Epithelial cell of proximal tubule (primary cell): ENCODE measurements around the gene CCDC187. TPM values are rescaled to one million over a fixed set of nuclear protein-coding genes. Genes with fewer than 3 reads are reported as not detected.

Experiments
- DNase-seq: peaks from one replicate; pipeline ENCODE4 v3.0.0-alpha.2; 2011; ENCODE audit warnings: low read depth
- H3K4me3 ChIP-seq: 2 replicates; pipeline ENCODE4 v1.5.1; 2011; ENCODE audit warnings: low read depth, mild to moderate bottlenecking, low read length
- total RNA-seq: library from RNA; depleted of rRNA; stranded (reverse); fragments of >200 nt; gene quantifications from 2 replicates; pipeline ENCODE4 v1.2.3, GENCODE V29; 2015
- TF ChIP-seq, protein P1 (sequence below): conservative IDR thresholded peaks from 2 replicates; pipeline ENCODE4 v1.5.1; 2012; ENCODE audit warnings: low read depth, mild to moderate bottlenecking, low read length

The CCDC187 gene
- total RNA-seq, 1 donor from 2014 or later = 0.75 TPM

DNA sequence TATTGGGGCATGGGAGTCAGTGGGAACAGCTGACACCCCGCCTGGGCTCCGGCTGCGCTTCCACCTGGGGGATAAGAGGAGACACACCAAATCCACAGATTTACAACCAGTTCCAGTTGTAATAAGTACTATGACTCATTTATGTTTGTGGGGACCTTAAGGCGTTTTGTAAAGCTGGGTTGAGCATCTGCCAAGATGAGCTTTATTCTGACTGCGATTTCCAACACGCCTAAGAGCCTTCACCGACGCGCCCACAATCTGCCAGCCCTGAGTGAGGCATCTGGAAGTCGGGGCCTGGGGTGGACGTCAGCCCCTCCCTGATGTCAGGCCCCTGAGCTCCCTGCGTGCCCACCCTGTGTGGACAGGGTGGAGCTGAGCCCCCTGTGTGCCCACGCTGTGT is 84.6 kb downstream of the CCDC187 start:
- DNase-seq = no peak
- TF ChIP-seq, protein P1, sequence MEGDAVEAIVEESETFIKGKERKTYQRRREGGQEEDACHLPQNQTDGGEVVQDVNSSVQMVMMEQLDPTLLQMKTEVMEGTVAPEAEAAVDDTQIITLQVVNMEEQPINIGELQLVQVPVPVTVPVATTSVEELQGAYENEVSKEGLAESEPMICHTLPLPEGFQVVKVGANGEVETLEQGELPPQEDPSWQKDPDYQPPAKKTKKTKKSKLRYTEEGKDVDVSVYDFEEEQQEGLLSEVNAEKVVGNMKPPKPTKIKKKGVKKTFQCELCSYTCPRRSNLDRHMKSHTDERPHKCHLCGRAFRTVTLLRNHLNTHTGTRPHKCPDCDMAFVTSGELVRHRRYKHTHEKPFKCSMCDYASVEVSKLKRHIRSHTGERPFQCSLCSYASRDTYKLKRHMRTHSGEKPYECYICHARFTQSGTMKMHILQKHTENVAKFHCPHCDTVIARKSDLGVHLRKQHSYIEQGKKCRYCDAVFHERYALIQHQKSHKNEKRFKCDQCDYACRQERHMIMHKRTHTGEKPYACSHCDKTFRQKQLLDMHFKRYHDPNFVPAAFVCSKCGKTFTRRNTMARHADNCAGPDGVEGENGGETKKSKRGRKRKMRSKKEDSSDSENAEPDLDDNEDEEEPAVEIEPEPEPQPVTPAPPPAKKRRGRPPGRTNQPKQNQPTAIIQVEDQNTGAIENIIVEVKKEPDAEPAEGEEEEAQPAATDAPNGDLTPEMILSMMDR = no peak
- no peak overlapping the region for H3K4me3 ChIP-seq

DNA sequence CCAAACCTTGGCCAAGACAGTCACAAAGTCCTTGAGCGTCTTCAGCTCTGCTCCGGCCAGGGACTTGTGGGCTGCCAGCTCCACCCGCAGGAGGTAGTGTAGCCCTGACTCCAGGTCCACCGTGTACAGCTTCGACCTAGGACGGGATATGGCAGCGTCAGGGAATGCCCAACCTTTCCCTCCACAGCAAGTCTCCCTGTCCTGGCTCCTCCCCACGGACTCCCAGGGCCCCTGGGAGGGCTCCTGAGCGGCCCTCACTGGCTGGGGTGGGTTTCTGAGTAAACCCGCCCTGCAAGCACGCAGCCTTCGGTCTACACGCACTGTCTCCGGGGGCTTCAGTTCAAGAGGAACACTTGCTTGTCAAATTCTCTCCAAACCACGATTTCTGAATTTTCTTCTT is 85.2 kb downstream of the CCDC187 start:
- TF ChIP-seq, protein P1 = no peak
- no peak overlapping the region for H3K4me3 ChIP-seq
- no peak for DNase-seq

DNA sequence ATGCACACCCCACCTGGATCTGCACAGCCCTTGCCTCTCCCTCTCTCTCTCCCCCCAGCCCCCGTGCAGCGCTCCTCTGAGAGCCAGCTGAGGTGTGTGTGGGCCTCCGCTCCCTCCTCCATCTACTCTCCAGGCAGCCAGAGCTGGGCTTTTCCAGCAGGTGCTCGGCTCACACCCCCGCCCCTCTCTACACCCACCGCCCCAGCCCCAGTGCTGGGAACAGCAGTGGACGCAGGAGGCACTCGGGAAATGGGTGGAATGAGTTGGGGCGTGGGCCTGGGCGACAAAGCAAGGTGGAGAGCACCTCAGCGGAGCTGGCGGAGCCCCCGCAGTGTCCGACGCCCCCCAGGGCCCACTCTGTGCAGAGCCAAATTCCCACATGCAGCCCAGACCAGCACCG is 85.6 kb downstream of the CCDC187 start:
- TF ChIP-seq, protein P1 = no peak
- DNase-seq = no peak
- no peak overlapping the region for H3K4me3 ChIP-seq

DNA sequence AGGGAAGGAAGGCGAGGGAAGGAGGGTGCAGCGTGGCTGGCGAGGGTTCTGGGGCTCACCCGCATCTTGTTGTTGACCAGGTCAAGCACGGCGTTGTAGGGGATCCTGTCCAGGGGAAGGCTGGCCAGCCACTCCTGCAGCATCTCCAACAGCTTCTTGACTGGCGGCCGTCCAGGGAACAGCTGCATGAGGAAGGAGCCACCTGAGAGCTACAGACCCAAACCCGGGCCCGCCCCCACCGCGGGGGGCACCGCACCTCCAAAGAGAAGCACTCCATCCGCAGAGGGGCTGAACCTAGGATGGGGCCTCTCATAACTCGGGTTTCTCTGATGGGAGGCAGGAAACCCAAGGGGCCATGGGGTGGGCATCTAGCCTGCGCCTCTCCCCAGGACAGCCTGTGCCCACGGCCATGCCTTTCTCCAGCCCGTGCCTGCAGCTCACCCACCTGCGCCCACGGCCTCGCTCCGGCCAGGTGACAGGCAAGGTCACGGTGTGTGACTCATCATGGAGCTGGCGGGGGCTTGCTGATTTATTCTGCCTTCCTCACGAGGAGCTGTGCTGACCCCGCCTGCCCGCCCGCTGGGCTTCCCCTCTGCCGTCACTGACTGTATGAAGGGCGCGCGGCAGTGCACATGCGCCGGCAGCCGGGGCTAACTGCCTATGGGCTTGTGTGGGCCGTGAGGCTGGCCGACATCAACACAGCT is 87.2 kb downstream of the CCDC187 start:
- TF ChIP-seq, protein P1 = no peak
- DNase-seq = no peak
- no peak overlapping the region for H3K4me3 ChIP-seq

DNA sequence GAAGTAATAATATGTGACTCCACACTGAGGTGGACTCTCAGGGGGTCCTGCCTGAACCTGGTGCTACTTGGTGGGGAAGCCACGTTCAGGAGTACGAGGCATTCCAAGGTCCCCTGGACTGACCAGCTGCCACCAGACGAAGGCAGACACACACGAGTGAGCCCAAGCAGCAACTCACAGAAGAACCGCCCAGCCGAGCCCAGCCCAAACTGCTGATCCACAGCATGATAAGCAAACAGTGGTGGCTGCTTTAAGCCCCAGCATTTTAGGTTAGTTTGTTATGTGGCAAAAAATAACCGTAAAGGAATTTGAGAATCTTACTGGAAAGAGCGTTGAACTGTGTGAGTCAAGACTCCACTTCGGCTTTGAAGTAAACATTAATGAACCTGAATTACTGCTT is 90.2 kb downstream of the CCDC187 start:
- DNase-seq = no peak
- TF ChIP-seq, protein P1 = no peak
- no peak overlapping the region for H3K4me3 ChIP-seq

DNA sequence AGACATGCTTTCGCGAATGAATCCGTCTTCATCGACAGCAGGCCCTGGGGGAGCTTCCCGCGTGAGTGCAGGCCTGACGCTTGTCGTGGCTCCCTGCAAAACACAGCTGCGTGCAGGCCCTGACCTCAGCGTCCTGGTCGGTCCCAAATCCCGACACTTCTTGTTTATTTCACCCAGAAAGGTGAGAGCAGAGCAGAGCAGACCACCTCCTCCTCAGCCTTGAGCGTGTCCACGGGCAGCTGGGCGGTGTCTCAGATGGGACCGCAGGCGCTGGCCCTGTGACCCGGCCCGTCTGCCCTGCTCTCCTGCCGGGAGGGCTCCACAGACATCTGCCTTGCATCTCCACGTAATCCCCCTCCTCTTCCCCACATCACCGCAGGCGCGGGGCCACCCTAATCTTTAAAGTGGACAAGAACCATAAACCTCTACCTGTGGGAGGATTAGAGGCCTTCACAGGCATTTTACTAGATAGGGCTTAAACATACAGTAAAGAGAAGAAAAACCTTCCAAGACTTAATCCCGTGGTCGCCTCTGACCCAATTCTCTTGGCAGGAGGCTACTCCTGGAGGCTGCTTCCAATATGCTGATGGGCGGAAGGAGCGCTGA is 91.4 kb downstream of the CCDC187 start:
- no peak overlapping the region for H3K4me3 ChIP-seq
- DNase-seq = no peak
- TF ChIP-seq, protein P1 = no peak
